DMS114 treated with DMSO at 0.1 percent for 48 hours (cell line): Measurements from ENCODE around the gene INPP4B.

Source experiments
- DNase-seq: peaks from one replicate; lab custom pipeline; 2025; ENCODE audit not compliant: unreplicated experiment; lab: John Stamatoyannopoulos, UW

INPP4B gene

DNA sequence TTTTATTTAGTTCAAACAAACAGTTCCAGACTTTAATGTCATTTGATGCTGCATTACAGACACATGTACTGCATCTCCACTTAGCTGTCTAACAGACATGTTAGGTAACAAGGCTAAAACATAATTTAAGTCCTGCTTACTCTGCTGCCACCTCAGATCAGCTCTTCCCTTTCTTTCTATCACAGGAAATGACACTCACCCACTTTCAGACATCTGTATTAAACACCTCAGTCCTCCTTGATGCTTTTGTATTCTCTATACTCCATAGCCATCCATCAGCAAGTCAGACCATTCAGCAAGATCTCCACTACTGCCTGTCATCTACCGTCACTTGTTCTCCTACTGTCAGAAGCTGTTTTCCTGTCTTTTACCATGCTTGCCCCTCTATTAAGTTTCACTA is 804.3 kb downstream of the INPP4B start:
- DNase-seq, result no peak

DNA sequence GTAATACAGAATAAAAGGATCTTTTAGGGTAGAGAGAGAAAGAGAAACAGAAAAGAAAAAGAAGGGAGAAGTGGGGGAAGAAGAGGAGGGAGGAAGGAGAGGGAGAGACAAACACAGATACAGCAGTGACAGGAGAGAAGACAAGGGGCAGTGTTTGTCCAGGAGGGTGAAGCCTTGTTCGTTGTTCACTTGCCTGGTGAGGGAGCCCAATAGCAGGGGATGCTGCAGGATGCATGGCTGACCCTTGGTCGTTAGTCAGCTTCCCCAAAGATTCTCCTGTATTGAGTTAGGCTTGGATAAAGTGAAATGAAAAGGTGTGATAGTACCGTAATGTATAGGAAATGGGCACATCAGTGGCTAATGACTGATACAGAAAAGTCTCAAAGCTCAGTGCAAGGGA is 806.1 kb downstream of the INPP4B start:
- no peak for DNase-seq

DNA sequence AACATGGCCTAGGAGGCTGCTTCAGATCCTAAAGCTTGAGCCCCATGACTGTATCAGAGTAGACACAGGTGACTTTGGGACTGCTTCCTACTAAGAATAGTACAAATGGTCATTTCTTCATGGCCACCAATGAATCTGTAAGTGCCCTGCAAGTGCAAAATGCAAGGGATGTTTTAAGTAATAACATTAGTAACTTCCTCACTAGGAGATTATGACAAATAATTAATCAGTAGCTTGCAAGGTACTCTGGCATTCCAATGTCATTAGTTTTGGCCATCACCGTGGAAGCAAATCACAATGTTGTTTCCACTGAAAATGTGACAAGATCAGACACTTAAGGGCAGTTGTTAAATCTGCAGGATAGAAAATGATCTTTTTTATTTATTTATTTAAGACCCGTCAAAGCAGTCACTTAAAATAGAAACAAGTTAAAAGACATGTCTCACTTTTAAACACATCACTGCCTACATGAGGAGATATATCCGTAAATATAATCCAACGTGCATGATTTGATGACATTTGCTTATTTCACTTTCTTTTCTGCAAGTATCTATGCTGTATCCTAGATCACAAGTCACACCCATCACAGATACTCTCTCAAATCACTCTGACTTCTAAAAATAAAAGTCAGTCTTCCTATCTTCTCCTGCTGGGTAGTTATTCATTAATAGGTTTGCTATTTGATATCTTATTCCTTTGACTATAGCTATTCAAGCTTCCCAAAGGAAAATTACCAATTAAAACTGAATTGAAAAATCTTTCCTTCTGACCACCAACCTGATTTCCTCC is 809.1 kb downstream of the INPP4B start:
- no peak for DNase-seq

DNA sequence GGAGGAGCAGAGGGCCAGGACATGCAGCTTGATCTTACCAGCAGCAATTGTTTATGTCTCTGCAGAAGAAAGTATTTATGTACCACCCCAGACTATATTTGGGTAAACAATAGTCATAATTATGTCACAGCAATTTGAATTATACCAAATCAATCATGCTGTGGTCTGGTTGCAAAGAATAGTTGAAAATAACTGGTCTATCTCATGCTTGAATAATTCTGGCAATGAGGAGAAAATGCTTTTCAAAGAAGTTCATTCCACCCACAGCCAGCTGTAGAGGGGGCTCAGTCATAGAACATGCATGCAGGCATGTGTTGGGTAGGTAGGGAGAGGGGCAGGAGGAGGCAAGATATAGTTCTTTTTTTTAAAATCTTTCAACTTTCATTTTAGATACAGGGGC is 810.5 kb downstream of the INPP4B start:
- no peak for DNase-seq

DNA sequence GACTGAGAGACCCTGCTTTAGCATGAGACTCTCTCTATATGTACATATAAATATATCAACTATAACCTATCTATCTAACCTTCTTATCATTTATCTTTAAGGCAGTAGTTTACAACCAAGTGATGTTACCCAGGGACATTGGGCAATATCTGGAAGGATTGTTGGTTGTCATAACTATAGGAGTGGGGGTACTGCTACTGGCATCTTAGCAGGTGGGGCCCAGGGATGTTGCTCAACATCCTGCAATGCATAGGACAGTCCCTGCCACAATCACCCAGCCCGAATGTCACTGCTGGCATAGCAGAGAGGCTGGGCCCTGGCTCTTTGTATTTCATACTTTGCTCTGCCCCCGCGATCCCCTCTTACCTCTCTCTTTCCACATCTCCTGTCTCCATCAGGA is 812.0 kb downstream of the INPP4B start:
- no peak for DNase-seq

DNA sequence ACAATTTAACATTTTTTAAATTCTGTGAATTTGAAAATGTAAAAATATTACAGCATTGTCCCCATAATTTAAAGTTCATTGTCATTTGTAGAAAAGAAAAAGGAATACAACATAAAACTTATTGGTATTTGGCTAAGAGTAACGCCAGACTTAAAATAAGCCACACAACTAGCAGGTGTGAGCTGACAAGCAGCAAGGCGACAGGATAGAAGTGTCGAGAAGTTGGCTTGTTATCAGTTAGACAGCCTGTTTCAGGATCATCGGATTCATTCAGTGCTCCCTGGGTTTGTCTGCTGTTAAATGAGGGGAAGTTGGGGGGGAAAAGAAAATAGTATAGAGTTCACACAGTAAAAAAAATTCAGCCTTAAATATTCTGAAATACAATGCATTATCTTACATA is 816.1 kb downstream of the INPP4B start:
- no peak for DNase-seq

DNA sequence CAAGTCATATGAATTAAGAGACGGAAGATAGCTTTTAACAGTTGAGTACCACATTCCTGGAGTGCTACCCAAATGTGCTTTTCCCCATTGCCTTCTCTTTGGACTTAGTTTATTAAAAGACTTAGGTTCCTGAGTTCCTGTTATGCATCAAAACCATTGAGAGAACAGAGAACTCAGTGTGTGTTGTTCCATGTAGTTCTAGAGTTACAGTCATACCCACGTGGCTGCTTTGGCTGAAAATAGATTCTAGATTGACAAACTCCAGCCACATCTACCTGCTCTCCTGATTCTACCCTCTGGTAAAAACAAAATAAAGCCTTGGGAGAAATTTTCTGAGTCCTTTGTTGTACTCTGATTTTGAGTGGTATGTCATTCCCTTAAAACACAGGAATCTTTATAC is 824.3 kb downstream of the INPP4B start:
- DNase-seq, result no peak

DNA sequence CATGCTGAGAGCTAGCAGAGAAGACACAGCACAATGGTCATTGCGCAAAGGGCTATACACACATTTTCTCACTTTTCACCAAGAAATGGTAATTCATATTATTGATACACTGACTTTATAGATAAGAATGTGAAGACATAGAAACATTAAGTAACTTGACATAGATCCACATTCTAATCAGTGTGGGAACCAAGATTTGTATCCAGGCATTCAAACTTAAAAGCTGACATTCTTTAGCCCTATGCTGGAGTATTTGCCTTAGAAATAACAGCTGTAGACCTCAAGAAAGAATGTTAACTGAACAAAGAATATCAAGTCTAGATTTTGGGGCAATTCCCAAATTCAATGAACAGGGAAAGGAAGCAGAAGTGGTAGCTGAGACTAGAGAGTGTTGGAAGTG is 824.9 kb downstream of the INPP4B start:
- DNase-seq, result no peak

DNA sequence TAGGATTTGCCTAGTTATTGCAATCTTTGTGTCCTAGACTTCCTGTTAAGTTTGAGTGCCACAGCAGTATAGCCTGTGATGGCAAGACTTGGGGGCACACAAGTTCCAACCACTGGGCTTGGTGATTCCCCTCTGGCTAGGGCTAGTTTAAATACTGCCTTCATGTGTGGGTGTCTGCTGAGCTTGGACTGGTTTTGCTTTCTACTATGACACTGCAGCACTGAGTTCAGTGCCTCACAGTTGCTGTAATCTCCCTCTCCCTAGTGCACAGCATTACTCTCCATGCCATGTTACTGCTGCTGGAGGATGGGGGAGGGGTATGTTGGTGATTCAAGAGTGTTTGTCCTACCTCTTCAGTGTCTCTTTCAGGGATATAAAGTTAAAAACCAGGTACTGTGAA is 830.1 kb downstream of the INPP4B start:
- no peak for DNase-seq

DNA sequence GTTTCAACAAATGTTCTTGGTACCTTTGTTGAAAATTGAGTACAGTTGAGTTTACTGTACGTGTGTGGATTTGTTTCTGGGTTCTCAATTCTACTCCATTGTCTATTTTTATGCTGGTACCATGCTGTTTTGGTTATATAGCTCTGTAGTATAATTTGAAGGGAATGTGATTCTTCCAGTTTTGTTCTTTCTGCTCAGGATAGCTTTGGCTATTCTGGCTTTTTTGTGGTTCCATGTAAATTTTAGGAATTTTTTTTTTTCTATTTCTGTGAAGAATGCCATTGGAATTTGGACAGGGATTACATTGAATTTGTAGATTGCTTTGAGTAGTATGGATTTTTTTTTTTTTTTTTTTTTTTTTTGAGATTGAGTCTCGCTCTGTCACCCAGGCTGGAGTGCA is 836.4 kb downstream of the INPP4B start:
- DNase-seq, result no peak

DNA sequence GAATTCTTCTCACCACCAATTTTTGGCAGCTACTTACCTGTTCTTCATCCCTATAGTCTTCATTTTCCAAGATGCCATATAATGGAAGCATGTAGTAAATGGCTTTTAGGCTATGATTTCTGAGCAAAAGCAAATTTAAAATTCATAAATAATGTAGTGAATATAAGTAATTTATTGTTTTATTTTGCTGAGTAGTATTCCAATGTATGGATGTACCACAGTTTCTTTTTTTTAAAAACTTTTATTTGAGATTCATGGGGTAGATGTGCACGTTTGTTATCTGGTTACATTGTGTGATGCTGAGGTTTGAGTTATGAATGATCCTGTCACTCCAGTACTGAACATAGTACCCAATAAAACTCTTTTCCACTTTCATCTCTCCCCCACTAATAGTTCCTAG is 840.6 kb downstream of the INPP4B start:
- no peak for DNase-seq

DNA sequence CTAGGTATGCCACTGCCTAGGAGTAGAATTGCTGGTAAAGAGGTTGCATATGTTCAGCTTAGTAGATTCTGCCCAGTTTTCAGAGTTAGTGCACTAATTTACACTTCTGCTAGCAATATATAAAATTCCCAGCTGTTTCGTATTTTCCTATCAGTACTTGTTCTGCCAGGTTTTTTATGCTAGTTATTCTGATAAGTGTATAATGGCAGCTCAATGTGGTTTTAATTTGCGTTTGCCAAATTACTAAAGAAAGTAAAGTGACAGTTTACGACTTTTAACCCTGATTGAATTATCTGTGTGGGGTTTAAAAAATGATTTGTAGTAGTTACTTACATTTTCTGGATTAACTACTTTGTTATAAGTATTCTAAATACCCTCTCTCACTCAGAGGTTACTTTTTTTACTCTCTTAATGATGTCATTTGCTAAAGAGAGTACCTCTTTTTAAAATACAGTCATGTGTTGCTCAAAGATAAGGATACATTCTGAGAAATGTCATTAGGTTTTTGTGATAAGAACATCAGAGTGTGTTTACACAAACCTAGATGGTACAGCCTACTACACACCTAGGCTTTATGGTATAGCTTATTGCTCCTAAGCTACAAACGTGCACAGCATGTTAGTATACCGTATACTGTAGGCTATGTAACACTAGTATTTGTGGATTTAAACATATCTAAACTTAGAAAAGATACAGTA is 846.5 kb downstream of the INPP4B start:
- no peak for DNase-seq

DNA sequence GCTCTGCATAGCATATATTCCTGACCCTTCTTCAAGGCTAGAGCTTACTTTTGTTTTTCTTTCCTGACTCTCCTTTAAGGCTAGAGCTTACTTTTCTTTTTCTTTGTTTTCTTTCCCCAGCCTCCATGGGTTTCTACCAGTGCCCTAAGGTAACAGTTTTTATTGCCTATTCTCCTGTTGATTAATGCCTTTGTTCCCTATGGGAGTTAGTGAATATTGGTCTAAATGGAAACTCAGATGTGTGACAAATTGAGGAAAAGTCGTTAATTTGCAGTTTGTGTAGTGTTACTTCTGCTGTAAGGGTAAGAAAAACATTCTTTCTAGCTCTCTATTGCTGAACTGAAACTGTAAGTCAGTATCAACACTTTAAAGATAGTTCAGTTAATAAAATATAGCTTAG is 851.0 kb downstream of the INPP4B start:
- DNase-seq, result no peak

DNA sequence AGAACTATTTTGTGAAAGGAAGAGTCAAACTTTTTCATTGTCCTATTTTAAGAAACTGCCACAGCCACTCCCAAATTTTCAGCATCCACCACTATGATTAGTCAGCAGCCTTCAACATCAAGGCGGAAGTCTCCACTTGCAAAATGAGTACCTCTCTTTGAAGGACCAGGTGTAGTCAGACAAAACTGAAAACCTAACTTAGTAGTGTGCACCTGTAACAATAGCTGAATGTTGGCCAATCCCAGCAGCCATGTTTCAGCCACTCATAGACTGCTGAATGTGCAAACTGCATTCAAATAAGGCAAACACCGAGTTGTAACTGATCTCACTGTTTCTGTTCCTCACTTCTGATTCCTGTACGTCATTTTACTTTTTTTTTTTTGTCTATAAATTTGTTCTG is 868.7 kb downstream of the INPP4B start:
- no peak for DNase-seq
